DMS153 (cell line): Measurements from ENCODE around the gene KDM4C.

Experiments used
- DNase-seq: peaks from one replicate; lab custom pipeline; 2025; lab: John Stamatoyannopoulos, UW

The KDM4C gene

DNA sequence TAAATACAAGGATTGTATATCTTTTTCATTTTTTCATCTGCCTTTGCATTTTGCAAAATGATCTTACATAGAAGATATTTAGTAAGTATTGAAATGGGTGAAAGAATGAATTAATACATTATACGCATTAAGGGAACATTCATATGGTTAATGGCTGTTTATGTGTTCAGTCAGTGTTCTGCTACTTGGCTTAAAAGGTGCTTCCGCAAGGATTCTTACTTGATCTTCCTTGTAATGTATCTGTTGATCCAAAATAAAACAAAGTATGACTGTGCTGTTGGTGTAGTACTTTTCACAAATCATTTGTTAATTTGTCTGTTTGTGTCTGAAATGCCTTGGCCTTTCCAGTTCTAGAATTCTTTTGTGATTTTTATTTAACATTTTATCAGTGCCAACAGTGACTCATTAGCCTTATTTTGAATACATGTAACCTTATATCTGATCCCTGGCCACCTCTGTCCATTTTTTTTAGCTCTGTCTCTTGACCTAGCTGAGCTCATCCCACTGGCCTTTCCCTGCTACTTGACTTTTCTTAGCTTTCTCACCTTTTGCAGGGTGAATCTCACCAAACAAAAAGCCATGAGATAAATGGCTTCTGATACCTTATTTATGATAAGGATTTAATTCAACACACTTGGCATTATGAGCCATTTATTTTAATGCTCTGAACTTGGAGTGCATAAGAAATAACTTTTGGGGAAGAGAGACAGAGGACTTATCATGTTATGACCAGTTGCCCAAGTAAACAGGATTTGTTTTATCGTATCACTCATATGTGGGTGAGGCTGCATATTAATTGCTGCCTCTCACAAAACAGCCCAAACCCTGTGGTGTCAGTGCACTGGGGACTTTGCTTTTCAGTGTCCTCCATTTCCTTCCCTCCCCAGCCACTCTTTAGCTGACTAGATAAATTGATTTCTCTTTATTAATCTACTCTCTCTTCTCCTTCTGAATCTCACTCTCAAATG, 340.3 kb downstream of the KDM4C start:
- no peak for DNase-seq

DNA sequence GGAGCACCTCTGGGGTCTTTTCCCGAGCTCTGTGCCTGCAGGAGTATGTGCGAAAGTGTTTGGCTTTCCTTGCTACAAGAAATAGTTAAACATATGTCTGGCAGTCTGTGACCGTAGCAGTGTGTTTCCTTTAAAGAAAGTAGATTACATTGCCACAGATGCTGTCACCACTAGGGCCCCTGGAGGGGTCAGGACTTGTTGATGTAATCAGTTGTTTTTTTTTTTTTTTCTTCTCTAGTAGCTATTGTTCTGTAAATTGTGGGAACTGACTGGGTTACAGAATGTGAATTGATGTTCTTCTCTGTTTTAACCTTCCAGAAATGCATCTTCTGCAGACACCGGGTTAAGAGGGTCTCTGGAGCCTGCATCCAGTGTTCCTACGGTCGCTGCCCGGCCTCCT, 345.6 kb downstream of the KDM4C start:
- no peak for DNase-seq

DNA sequence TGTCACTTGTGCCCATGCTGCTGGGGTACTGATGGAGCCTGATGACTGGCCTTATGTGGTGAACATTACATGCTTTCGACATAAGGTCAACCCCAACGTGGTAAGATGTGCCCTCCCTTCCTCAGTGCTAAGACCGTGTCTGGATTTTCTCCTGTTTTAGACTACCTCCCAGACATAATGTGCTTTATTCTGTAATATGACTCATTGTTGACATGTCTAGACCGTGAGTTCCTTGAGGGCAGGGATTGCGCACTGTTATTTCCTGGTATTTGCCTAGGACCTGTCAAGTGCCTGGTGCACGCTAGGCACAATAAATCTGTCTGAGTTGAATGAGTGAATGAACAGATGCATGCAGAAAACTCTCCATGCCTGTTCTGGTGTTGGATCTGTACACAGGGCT, 346.0 kb downstream of the KDM4C start:
- no peak for DNase-seq

DNA sequence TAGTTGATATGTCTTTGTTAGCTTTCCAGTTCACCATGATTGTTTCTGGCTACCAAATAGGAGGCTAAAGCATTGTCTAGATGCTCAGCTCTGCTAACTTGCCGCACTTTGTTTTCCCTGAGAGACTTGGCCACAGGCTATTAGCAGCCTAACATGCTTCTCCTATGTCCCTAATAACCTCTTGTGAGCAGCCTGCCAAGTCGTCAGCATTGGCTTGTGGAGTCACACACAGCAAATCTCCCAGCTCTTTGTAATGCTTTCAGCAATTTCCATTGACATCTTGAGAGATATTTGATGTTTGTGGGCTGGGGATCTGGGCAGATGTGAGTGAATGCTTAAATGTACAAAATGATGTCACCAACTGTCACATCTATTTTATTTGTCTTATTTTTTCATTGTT, 346.9 kb downstream of the KDM4C start:
- no peak for DNase-seq

DNA sequence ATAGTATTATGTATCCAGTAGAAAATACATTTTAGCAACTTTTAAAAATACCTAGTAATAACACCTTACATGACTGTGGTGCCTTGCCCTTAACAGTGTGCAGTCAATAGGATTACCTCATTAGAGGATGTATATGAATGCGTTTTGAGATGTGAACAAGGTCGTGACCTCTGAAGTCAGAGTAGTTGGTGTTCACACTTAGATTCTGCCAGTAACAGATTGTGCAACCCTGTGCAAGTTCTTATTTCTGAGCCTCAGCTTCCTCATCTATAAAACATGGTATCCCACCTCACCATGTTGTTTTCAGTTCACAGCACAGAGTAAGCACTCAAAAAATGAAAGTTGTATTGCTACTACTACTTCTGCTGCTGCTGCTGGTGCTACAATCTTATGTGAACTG, 347.3 kb downstream of the KDM4C start:
- DNase-seq, result no peak

DNA sequence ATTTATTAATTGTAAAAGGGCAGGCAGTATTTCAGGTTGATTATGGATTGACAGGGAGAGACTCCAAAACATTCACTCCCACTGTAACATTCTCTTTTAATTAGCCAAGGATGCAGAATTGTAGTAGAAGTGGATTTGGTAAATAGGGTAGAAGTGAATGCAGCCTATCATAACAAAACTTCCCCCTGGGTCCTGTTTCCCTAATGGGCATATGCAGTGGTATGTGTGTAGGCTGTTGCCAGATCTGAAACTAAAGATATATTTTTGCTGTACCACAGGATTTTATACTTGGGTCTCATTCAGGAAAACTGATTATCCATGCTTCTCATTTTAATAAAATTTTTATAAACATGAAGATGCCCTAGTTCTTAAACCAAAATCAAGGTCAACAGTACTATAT, 351.2 kb downstream of the KDM4C start:
- DNase-seq, result no peak

DNA sequence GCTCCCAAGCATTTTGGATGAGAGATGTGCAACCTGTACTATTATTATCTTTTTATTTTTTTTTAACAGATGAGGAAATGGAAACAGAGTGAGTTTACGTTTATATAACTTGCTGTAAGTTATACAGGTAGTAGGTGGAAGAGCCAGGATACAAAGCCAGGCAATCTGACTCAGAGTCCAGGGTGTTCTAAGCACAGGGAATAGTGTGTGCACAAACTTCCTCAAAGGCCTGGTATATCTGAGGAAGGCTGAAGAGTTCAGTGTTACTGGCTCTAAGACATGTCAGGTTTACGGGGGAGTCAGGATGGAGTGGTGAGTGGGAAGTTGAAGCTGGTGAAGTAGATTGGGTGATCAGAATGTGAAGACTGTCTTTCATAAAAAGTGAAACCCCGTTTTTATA, 353.6 kb downstream of the KDM4C start:
- no peak for DNase-seq

DNA sequence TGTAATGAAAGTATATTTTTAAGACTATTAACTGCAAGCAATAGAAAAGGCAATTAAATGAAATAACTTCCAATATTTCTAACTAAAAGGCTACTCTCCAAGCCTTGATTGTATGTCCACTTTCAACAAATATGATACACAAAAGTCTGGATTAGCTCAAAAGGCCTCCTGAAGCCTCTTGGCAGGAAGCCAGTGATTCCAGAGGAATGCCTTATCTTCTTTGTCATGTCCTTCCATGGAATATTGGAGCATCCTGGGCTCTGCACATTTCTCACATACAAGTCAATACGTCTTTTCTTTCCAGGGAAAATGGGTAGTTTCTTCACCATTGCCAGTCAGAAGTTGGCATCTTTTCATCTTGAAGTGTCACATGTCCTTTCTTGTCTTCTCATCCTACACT, 357.8 kb downstream of the KDM4C start:
- DNase-seq, result no peak

DNA sequence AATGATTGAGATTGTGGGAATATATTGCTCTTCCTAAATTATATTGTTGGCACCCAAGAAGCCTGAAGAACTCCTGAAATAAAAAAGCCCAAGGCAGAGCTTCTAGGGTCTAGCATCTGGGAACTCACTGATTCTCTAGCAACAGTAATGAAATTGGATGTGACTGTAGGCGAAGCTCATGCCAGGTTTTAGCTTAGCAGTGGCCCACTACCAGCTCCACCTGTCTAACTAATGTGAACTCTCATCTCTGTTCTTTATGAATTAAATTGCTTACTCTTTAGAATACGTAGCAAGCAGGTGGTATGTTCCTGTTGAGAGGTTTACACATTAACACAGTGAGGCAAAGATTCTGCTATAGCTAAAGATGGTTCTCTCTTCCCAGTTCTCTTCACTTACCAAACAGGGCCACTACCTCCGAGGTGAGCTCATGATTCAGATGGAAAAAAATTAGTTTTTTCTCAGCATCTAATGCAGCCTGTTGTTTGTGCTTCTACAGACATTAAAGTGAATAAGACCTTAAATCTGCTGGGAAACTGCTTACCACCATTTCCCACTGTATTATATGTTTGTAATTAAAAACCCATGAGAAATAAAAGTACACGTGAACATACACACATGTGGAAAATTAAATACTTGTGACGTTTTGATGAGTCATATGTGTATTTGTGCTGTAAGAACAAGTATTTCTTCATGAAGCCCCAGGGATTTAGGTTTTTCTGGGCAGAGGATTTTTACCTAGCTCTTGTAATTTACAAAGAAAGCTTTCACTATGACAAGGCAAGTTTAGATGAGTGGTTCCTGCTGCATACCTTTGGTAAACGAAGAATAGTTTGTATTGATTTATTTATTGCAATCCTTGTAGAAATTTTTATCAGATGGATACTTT, 360.1 kb downstream of the KDM4C start:
- DNase-seq, result peak; percentile 45

DNA sequence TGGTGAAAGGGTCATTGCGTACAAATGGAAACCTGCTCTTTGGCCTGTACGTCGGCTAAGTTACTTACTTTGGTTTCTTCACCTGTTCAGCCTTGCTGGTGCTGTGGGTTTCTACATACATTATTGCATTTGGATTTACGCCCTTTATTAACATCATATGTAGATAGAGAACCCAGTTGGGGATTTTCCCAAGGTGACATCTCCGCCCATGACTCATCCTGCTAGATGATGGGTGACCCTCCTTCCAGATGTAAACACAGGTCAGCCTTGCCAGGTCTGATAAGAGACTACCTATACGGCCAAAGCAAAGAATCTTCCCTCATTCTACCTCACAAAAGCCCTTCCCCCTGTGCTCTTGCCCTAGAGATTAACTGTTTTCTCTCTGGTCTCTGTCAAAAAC, 360.9 kb downstream of the KDM4C start:
- DNase-seq, result no peak

DNA sequence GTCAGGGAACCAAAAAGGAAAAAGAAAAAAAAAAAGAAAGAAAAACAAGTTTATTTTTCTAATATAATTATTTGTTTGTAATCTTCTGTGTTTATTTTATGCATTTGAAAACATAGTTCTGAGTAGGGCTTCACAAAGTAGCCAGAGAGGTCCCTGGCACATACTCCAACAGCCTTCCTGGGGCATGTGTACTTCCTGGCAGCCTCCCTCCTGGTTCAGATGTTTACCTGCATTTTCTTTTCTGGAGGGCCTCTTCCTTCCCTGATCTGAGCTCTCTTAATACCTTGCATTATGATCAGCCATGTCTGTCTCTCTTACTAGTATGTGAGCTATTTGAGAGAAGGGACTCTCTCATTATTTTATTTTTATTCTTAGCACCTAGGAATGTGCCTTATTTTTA, 361.8 kb downstream of the KDM4C start:
- DNase-seq, result no peak

DNA sequence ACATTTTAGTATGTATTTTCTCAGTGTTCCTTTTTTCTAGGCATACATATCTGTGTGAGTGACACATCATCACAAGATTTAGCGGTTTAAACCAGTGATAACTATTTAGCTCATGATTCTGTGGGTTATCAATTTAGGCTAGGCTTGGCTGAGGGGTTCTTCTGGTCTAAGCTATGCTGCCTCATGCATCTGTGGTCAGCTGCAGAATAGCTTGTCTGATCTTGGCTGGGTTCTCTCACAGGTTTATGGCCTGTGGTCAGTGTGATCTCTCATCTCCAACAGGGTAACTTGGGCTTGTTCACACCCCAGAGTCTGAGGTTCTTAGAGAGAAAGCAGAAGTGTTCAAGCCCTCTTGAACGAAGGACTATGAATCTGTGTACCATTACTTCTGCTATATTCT, 363.3 kb downstream of the KDM4C start:
- DNase-seq, result no peak

DNA sequence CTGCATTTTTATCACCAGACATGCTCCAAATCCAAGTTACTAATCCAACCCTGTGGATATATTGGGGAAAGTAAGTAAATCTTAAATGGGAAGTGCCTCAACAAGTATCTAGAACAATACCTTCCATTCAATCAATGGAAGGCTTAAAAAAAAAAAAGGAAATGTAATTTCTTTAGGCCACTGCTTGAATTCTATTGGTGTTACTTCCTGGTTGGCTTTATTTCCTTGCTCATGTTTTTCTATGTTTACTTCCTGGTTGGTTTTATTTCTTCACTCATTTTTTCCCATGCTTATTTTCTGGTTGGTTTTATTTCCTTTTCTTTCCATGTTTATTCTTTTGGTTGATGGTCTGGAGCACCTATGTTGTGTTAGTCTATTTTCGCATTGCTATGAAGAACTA, 363.9 kb downstream of the KDM4C start:
- DNase-seq, result peak; percentile 61

DNA sequence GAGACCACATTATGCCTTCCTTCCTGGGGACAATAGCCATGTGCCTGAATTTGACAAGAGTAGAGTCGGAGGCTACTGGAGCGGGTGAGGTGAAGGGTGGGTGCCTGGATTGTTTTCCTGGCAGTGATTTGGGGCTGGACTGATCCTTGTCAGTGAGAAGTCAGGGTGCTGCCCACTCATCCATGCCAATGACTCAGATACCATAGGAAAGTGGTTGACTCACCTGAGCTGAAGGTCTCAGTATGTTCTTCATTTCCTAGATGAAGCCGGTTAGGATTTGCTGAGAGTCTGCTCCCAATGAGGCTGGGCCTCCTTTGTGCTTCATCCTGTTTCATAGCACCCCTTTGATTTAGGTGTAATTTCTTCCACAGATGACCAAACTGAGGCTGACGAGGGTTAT, 366.0 kb downstream of the KDM4C start:
- DNase-seq, result no peak

DNA sequence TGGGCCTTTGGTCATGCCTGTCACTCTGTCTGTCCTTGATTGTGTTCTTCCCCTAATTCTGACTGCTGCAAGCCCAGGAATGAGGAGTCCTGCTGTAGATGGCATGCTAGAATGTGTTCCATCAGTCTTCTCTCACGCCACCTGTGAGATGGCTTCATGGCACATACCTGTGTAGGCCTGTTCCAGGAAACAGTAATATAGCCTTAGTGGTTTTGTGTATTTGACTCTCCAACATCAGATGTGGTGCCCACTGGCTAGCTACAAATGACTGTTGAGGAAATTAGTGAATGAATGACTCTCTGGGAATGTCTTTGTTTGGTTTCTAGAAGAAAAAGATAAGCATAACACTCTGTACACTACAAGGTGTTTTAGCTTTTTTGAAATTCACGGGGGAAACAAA, 367.5 kb downstream of the KDM4C start:
- DNase-seq, result no peak

DNA sequence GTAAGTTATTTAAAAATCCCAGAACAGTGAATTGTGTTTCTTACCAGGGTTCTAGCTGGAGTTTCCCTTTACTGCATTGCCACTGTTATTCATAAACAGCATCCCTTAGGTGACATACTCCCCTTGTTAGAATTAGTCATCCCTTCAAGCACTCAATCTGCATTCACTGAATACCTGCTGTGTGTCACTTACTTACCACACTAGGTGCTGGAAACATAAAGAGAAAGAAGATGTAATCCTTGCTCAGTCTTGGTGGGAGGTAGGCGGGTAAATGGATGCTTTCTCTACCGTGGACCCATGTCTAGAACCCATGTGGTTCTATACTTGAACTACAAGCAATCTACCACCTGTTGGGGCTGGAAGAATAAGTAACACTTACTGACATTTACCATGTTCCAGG, 371.6 kb downstream of the KDM4C start:
- DNase-seq, result no peak

DNA sequence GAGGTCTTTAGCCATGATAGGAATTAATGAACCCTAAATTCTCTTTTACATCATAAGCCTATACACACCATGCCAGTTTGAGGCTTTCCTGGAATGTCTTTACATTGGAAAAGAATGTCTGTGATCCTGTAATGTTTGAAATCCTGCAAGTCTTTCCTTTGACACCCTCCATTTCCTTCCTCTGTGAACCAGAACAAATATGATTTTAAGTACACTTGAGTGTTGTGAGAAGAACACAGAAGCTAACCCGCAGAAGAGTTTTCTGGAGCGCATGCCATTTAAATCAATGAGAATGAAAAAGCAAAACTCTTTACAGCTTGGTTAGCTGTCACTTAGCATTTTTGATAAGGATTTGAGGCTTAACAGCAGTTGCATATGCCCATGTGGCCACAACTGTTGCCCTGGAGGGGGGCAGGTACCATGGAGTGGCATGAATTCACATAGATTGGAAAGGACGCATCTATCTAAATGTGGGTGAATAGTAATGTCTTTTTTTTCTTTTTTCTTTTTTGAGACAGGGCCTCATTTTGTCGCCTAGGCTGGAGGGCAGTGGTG, 372.6 kb downstream of the KDM4C start:
- DNase-seq, result no peak

DNA sequence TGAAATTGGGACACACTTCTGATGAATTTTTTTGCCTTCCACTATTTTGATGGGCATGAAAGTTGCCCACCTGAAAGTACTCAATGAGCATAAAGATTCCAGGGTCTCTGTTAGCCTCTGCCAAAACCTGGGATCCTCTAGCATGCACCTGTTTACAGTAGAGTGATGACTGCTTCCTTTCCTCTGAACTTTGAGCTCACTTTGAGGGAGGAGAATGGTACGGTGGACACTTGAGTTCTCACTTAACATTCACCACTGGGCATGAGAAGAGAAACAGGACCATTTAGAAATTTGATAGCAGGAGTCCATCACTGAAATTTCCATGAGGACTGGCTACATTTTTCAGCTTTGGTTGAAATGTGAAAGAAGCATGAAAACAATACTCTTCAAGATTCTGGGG, 374.8 kb downstream of the KDM4C start:
- DNase-seq, result no peak

DNA sequence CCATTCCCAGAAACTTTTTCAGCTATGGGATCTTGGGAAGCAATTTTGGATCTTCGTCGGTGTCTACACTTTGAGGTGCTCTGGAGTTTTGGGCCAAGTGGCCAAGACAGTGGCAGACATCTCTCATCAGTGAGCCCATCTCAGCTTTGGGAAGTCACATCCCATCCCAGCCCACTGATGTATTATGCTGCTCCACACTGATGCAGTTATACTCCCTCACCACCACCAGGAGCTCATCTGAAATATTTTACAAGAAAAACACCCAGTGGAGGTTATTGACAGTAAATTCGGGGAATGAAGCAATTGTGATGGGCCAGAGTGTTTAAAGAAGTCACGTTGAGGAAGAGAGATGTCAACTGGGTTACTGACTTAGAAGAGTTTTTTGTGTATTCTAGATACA, 378.0 kb downstream of the KDM4C start:
- DNase-seq, result no peak

DNA sequence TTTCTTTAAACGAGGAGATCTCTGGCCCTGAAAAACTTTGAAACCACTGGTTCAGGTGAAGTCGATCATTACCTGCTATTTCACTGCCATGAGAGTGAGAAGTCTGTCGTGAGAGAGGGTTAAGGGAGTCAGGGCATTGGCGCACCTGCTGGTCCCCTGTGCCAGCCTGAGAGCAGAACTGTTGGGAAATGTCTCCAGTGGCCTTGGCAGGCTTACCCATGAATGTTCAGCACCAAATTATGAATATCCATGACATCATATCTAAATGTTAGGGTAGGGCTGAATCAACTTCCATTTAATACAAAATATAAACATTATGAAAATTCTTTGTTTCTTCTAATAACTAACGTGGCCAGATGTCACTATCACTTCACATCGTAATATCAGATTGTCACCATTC, 379.3 kb downstream of the KDM4C start:
- no peak for DNase-seq

DNA sequence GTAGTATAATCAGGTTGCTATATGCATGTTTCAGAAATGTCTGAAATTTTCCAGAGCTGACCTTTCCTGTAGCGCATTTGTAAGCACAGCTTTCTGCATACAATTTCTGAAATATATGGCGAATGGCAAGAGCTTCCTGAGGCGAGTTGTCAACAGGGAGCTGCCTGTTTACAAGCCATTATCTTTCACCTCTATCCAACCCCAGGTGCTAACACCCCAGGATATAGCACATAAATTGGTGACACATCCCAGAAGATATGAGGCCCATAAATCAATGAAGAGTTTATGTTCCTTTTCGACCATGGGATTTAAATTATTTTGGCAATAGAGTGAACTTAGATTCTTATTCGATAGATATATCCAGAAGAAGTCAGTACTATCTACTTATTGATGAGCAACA, 379.8 kb downstream of the KDM4C start:
- no peak for DNase-seq

DNA sequence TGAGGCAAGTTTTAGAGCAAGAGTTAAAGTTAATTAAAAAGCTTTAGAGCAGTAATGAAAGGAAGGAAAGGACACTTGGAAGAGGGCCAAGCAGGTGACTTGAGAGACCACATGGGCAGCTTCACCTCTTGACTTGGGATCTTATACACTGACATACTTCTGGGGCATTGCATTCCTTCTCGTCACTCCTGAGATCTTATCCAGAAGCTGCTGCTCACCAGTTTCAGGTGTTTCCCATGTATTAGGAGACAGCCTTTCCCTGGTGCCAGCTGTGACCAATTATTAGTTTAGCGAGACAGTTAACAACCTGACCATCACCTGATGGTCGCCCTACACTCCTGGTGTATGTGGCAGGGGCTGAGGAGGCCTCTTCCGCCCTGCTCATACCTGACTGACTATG, 382.1 kb downstream of the KDM4C start:
- no peak for DNase-seq

DNA sequence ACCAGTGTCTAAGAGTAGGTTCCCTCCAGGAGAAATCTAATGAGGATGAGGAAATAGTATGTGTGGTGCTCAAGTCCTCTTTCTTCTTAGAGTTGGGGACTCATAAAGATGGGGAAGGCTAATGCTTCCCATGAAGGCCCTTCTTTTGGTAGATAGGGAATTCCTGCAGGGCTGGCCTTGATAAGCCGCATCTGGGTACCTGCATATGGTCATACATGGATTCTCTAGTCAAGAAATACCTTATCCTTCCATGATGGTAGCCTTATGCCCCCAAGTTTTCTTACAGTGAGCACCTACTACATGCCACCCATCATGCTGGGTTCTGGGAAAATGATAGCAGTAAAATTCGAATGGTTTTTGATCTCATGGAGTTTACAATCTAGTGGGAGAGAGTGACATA, 382.6 kb downstream of the KDM4C start:
- no peak for DNase-seq
